Measurements from ENCODE around the gene CIB4.
A peak's percentile ranks its signal among the peaks of the same experiment; 100 is the strongest.
"Not testable (repeated sequence)": the region's sequence is repeated elsewhere in the genome, so short reads cannot be mapped to it uniquely, and the experiment has no call there.

Gene CIB4

DNA sequence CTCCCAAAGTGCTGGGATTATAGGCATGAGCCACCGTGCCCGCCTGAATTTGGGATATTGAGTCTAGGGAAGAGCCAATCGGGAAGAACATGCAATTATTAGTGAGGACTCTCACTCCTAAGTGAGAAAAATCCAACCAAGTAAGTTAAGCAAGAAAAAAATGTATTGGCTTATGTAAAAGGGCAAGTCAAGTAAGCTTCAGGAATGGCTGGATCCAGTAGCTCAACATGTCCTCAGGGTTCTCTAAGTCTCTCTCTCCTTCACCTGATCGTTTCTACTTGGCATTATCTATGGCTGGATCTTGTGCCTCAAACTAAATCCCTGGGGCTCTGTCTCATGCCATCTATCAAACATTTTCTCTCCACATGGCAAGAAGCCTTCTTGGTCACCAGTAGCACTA lies 16.1 kb upstream of the CIB4 start:
- no peaks in the 10 kb centered on the region for H3K36me3 ChIP-seq
- H3K4me2 ChIP-seq: no peak overlapping the region
- no peaks in the 10 kb centered on the region for H4K20me1 ChIP-seq
- no peaks in the 10 kb centered on the region for H3K27me3 ChIP-seq
- no peak overlapping the region for H3K4me3 ChIP-seq
- H3K27ac ChIP-seq: no peak overlapping the region
- H3K4me1 ChIP-seq: peaks cover 5 to 23% (median 19%) of the 10 kb centered on the region in 10 experiments
- H3K9me3 ChIP-seq (replicated peaks in 1 of 11): peaks cover 42 to 56% (median 50%) of the 10 kb centered on the region in 11 experiments
- H3K9ac ChIP-seq: no peak overlapping the region
- no peak for TF ChIP-seq Cebpa-rat (IDR thresholded peaks at IDR 0.05)

GRCh38 chr2:26655611-26656195 lies 14.5 kb upstream of the CIB4 start:
- Histone ChIP-seq H4K20me1 (no peaks in the 10 kb centered on the region), H3K27ac (0 out of 22 replicates have a peak overlapping the region, but pooled peaks of 1 of the 11 experiments have one; percentile 29), H3K36me3 (no peaks in the 10 kb centered on the region), H3K4me3 (no peak overlapping the region), H3K4me2 (peak overlapping the region in 3 of 11 experiments; percentile 28 to 52 (median 40); a peak in 3 of 22 replicates), H3K9ac (no peak overlapping the region), H3K27me3 (no peaks in the 10 kb centered on the region), H3K4me1 (peaks cover 8 to 31% (median 23%) of the 10 kb centered on the region in 10 experiments), H3K9me3 (replicated peaks in 1 of 11) (peaks cover 31 to 48% (median 39%) of the 10 kb centered on the region in 11 experiments)
- TF ChIP-seq Cebpa-rat (IDR thresholded peaks at IDR 0.05): no peak

- H3K9ac ChIP-seq, H4K20me1 ChIP-seq: not testable (repeated sequence)
- H3K27ac ChIP-seq: 0 out of 22 replicates have a peak overlapping the region, but pooled peaks of 1 of the 11 experiments have one; percentile 29
These were observed 14.0 kb upstream of the CIB4 start for GRCh38 chr2:26655120-26655519.

DNA sequence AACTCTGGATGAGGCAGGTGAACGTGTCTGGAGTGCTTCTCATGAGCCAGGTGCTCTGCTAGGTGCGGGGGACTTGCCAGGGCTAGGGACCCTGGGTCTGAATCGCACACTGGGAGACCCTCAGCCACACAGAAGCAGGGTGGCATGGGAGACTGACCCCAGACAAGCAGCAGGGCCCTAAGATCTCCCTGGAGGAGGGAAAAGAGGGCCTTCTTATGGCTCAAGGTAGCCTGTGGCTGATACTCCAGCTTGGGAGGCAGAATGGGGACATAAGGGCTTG lies 12.8 kb upstream of the CIB4 start:
- TF ChIP-seq Cebpa-rat (IDR thresholded peaks at IDR 0.05): no peak
- peaks cover 8 to 32% (median 24%) of the 10 kb centered on the region in 10 experiments for H3K4me1 ChIP-seq
- H3K9ac ChIP-seq: no peak overlapping the region
- H3K4me3 ChIP-seq: no peak overlapping the region
- H3K4me2 ChIP-seq: peak overlapping the region in 4 of 11 experiments; percentile 12 to 32 (median 22); a peak in 3 of 22 replicates
- H3K36me3 ChIP-seq: no peaks in the 10 kb centered on the region
- peaks cover 14 to 31% (median 22%) of the 10 kb centered on the region in 11 experiments for H3K9me3 ChIP-seq (replicated peaks in 1 of 11)
- H4K20me1 ChIP-seq: no peaks in the 10 kb centered on the region
- no peaks in the 10 kb centered on the region for H3K27me3 ChIP-seq
- H3K27ac ChIP-seq: 0 out of 22 replicates have a peak overlapping the region, but pooled peaks of 1 of the 11 experiments have one; percentile 25

More at GRCh38 chr2:26655120-26655519, 14.0 kb upstream of the CIB4 start:
- not testable (repeated sequence) for H3K27me3 ChIP-seq, H3K4me3 ChIP-seq, H3K36me3 ChIP-seq
- peaks cover 25 to 42% (median 33%) of the 10 kb centered on the region in 11 experiments for H3K9me3 ChIP-seq (replicated peaks in 1 of 11)
- H3K4me2 ChIP-seq: peak overlapping the region in 3 of 11 experiments; percentile 28 to 52 (median 40); a peak in 3 of 22 replicates
- peaks cover 8 to 32% (median 24%) of the 10 kb centered on the region in 10 experiments for H3K4me1 ChIP-seq

- no peak for TF ChIP-seq Cebpa-rat (IDR thresholded peaks at IDR 0.05)
- Histone ChIP-seq H4K20me1 (no peaks in the 10 kb centered on the region), H3K4me3 (no peak overlapping the region), H3K36me3 (no peaks in the 10 kb centered on the region), H3K27ac (peak overlapping the region in 1 of 11 experiments; percentile 25; a peak in 1 of 22 replicates), H3K9me3 (replicated peaks in 1 of 11) (peaks cover 8 to 25% (median 17%) of the 10 kb centered on the region in 11 experiments; a peak in 21 of 22 replicates), H3K27me3 (no peaks in the 10 kb centered on the region), H3K9ac (no peak overlapping the region), H3K4me2 (peak overlapping the region in 7 of 11 experiments; percentile 28 to 60 (median 53); a peak in 8 of 22 replicates), H3K4me1 (peaks cover 8 to 32% (median 24%) of the 10 kb centered on the region in 10 experiments)
These were observed 12.3 kb upstream of the CIB4 start for GRCh38 chr2:26653207-26654060.

DNA sequence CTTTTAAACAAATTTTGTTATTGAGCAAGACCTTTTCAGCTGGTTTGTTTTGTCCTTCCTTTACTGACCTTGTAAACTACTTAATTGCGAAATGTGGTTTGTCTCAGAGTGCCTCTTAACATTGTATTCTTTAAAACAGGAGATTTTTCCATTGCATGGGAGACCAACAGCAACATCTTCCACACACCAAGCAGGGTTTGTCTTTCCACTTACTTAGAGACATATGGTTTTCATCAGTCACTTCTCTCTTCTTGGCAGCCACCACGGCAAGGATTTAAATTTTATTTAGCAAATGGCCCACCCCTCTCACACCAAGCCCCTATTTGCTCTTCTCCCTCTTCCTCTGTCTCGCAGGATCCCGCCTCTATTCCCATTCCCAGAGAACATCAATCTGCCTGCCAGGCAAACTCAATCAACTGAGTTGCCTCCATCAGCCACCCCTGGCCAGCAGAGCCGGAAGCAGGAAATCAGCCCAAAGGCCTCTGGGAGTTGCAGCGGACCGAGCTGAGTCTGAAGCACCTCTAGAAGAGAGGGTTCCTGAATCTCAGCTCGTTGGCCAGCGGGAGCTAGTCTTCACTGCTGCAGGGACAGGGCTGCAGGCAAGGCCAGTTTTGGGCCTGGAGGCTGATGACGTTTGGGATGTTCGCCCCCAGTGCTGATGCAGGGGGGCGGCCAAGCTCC lies 11.3 kb upstream of the CIB4 start:
- no peaks in the 10 kb centered on the region for H3K36me3 ChIP-seq
- H3K4me2 ChIP-seq: peak overlapping the region in 9 of 11 experiments; percentile 35 to 60 (median 47); a peak in 17 of 22 replicates
- TF ChIP-seq Cebpa-rat (IDR thresholded peaks at IDR 0.05): peak in 4 of 11 experiments; percentile 15 to 56 (median 36); a peak in 3 of 22 replicates
- H3K9me3 ChIP-seq (replicated peaks in 1 of 11): peaks cover 1 to 16% (median 7%) of the 10 kb centered on the region in 11 experiments; a peak in 20 of 22 replicates
- H4K20me1 ChIP-seq: no peaks in the 10 kb centered on the region
- peaks cover 8 to 39% (median 25%) of the 10 kb centered on the region in 10 experiments for H3K4me1 ChIP-seq
- no peaks in the 10 kb centered on the region for H3K27me3 ChIP-seq
- no peak overlapping the region for H3K4me3 ChIP-seq
- no peak overlapping the region for H3K9ac ChIP-seq
- peak overlapping the region in 1 of 11 experiments; percentile 2; a peak in 2 of 22 replicates for H3K27ac ChIP-seq

DNA sequence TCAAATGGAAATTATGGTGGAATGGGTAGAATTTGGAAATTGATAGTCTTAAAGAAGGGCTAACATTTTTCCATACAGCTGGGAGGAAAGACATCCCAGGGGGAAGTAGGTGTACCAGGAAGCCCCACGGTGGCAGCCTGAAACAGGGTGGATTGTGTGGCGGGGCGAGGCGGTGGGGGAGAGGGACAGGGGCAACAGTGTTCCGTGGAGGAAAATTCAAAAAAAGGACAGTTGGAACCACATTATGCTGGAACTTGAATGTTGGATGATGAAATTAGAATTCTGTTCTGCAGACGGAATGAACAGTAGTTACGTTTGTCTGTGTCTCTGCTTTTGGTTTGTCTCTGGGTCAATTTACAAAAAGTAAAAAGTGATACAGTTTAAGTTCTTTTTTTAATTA lies 10.6 kb upstream of the CIB4 start:
- Histone ChIP-seq H3K4me2 (peak overlapping the region in 3 of 11 experiments; percentile 46 to 56 (median 54); a peak in 5 of 22 replicates), H3K27me3 (no peaks in the 10 kb centered on the region), H3K9ac (no peak overlapping the region), H4K20me1 (no peaks in the 10 kb centered on the region), H3K4me3 (no peak overlapping the region), H3K27ac (no peak overlapping the region), H3K9me3 (replicated peaks in 1 of 11) (peaks cover 0 to 9% (median under 1%) of the 10 kb centered on the region in 11 experiments; a peak in 8 of 22 replicates), H3K4me1 (peaks cover 8 to 46% (median 25%) of the 10 kb centered on the region in 10 experiments), H3K36me3 (no peaks in the 10 kb centered on the region)
- no peak for TF ChIP-seq Cebpa-rat (IDR thresholded peaks at IDR 0.05)

GRCh38 chr2:26651470-26651771 lies 10.3 kb upstream of the CIB4 start:
- Histone ChIP-seq H4K20me1 (no peaks in the 10 kb centered on the region), H3K4me3 (no peak overlapping the region), H3K9ac (no peak overlapping the region), H3K4me1 (peaks cover 8 to 49% (median 27%) of the 10 kb centered on the region in 10 experiments), H3K4me2 (peak overlapping the region in 5 of 11 experiments; percentile 8 to 46 (median 11); a peak in 5 of 22 replicates), H3K27me3 (no peaks in the 10 kb centered on the region), H3K27ac (no peak overlapping the region), H3K9me3 (replicated peaks in 1 of 11) (peaks cover 0 to 5% (median 0%) of the 10 kb centered on the region in 11 experiments; a peak in 6 of 22 replicates), H3K36me3 (no peaks in the 10 kb centered on the region)
- no peak for TF ChIP-seq Cebpa-rat (IDR thresholded peaks at IDR 0.05)

Measured in BLaER1 treated with 17β-estradiol and CSF1 and Interleukin-3, amounts not matched to agents 10 nM and 100 nM (cell line).